Naive thymus-derived CD4-positive, alpha-beta T cell (primary cell): Measurements from ENCODE around the gene PLOD3. TPM values are rescaled to one million over a fixed set of nuclear protein-coding genes. Genes with fewer than 3 reads are reported as not detected.
"Not testable (repeated sequence)": the region's sequence is repeated elsewhere in the genome, so short reads cannot be mapped to it uniquely, and the experiment has no call there.

Experiments used
- ATAC-seq: fragments of 150-1000 bp; cut with Tn5 transposase; 2 replicates; pipeline ENCODE4 v1.10.0; 2021; ENCODE audit warnings: mild to moderate bottlenecking, moderate library complexity
- CTCF ChIA-PET: fragments of 350-600 bp; sonication (Branson Sonifier 250); formaldehyde crosslinking; loops from one replicate; lab custom pipeline; 2021; ENCODE audit warnings: antibody characterized with exemption; lab: Charles Lee
- POLR2A ChIA-PET: fragments of 350-600 bp; sonication (Branson Sonifier 250); formaldehyde crosslinking; loops from one replicate; lab custom pipeline; 2021; ENCODE audit warnings: antibody characterized with exemption, inconsistent platforms; lab: Charles Lee
- DNase-seq, 9 donors: peaks; one replicate each; pipeline versions ENCODE4 v3.0.0 to v3.0.0-alpha.2; 2020 to 2022; ENCODE audit warnings: mixed read lengths in 1 of 9
- H3K27ac ChIP-seq: one replicate; pipeline ENCODE4 v1.7.0; 2013; ENCODE audit warnings: mild to moderate bottlenecking, low read depth, low read length, moderate library complexity
- H3K27me3 ChIP-seq, 2 donors: one replicate each; pipeline ENCODE4 v1.7.0; 2013; ENCODE audit warnings: low read length in 2 of 2, mild to moderate bottlenecking in 2 of 2, moderate library complexity in 2 of 2; ENCODE audit not compliant: control insufficient read depth in 2 of 2, insufficient read depth in 2 of 2
- H3K36me3 ChIP-seq, 3 experiments: 1 replicate in 2 of 3; 2 replicates in 1 of 3; pipeline ENCODE4 v1.7.0; 2013; ENCODE audit warnings: low read length in 3 of 3, mild to moderate bottlenecking in 3 of 3, moderate library complexity in 1 of 3; ENCODE audit not compliant: insufficient read depth in 3 of 3, control insufficient read depth in 2 of 3
- H3K4me1 ChIP-seq, 2 donors: one replicate each; pipeline ENCODE4 v1.7.0; 2013; ENCODE audit warnings: low read length in 2 of 2, mild to moderate bottlenecking in 2 of 2, moderate library complexity in 1 of 2; ENCODE audit not compliant: control insufficient read depth in 2 of 2, insufficient read depth in 2 of 2
- H3K4me3 ChIP-seq: 2 replicates; pipeline ENCODE4 v1.7.0; 2013; ENCODE audit warnings: mild to moderate bottlenecking, low read length
- H3K9me3 ChIP-seq, 3 experiments: 1 replicate in 2 of 3; 2 replicates in 1 of 3; pipeline ENCODE4 v1.7.0; 2013; ENCODE audit warnings: low read length in 3 of 3; ENCODE audit not compliant: control insufficient read depth in 2 of 3
- H3K27ac Mint-ChIP-seq, 9 donors: one replicate each; pipeline ENCODE4 v1.8.0; 2020 to 2022; ENCODE audit warnings: mixed read lengths in 9 of 9, mild to moderate bottlenecking in 8 of 9, moderate library complexity in 5 of 9, inconsistent platforms in 2 of 9
- H3K27me3 Mint-ChIP-seq, 5 donors: one replicate each; pipeline ENCODE4 v1.8.0; 2021 to 2022; ENCODE audit warnings: mixed read lengths in 5 of 5, mild to moderate bottlenecking in 1 of 5
- H3K36me3 Mint-ChIP-seq, 5 donors: one replicate each; pipeline ENCODE4 v1.8.0; 2020 to 2022; ENCODE audit warnings: mixed read lengths in 5 of 5, mild to moderate bottlenecking in 3 of 5, inconsistent platforms in 1 of 5
- H3K4me1 Mint-ChIP-seq, 7 donors: one replicate each; pipeline ENCODE4 v1.8.0; 2020 to 2022; ENCODE audit warnings: mixed read lengths in 7 of 7, mild to moderate bottlenecking in 3 of 7, inconsistent platforms in 1 of 7
- H3K4me3 Mint-ChIP-seq, 10 donors: one replicate each; pipeline ENCODE4 v1.8.0; 2020 to 2022; ENCODE audit warnings: mild to moderate bottlenecking in 10 of 10, mixed read lengths in 10 of 10, moderate library complexity in 6 of 10, inconsistent platforms in 2 of 10
- H3K9me3 Mint-ChIP-seq, 11 donors: one replicate each; pipeline ENCODE4 v1.8.0; 2020 to 2022; ENCODE audit warnings: mixed read lengths in 11 of 11, mild to moderate bottlenecking in 4 of 11, inconsistent platforms in 1 of 11, moderate library complexity in 1 of 11
- intact Hi-C, 2 donors: fragments of 100-400 bp; cut with micrococcal nuclease; formaldehyde crosslinking; loops; one replicate each; pipeline ENCODE4 v1.15.1; 2023
- polyA plus RNA-seq, 2 donors: library from polyadenylated mRNA; unstranded; fragments of 300-500 nt; fragmentation: Illumina TruSeq; gene quantifications; one replicate each; pipeline ENCODE4 v1.2.3, GENCODE V29; 2021
- total RNA-seq, 6 experiments: library from RNA in 5 of 6; stranded (reverse) in 5 of 6; gene quantifications; 1 replicate in 5 of 6; 2 replicates in 1 of 6; pipeline ENCODE4 v1.2.3 and lab custom pipeline; 2021 to 2026

PLOD3 gene
- total and polyA plus RNA-seq, 7 experiments from 2014 or later, result 15.7 to 88.4 (median 39.5) TPM

DNA sequence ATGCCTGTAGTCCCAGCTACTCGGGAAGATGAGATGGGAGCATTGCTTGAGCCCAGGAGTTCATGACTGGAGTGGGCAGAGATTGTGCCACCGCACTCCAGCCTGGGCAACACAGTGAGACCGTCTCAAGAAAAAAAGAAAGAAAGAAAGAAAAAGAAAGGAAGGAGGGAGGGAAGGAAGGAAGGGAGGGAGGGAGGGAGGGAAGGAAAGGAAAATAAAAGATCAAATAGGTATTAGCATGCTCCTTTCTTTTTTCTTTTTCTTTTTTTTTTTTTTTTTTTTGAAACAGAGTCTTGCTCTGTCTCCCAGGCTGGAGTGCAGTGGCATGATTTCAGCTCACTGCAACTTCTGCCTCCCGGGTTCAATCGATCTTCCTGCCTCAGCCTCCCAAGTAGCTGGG lies 35.8 kb upstream of the PLOD3 start:
- H3K9me3 ChIP-seq, ATAC-seq, H3K27me3 Mint-ChIP-seq, H3K27me3 ChIP-seq, H3K9me3 Mint-ChIP-seq, DNase-seq: not testable (repeated sequence)
- POLR2A ChIA-PET, result interaction anchor here (0.6 to 3.7 kb wide), 3 partner anchors 9 to 35 kb away, joined by 3 to 23 read pairs (median 15); partner anchors contain the start of genes FIS1, PLOD3 and ZNHIT1
- intact Hi-C loops, result loop anchor here (2.0 to 5.0 kb wide), 4 partner anchors 68 to 1336 kb away; partner anchors contain the start of genes IFT22 (in 1 of the 2) and TRIM4 (in 1 of the 2)
- Histone ChIP-seq H3K36me3 (peaks cover 0 to 13% (median 0%) of the 10 kb centered on the region in 3 experiments), H3K4me1 (peaks cover 13 to 16% of the 10 kb centered on the region in 2 donors), H3K4me3 (peak overlapping the region; percentile 76), H3K27ac (peak overlapping the region; percentile 87)
- peak overlapping the region in 2 of 9 donors; percentile 90 to 96 for H3K27ac Mint-ChIP-seq
- H3K4me1 Mint-ChIP-seq, result peaks cover 23 to 31% (median 29%) of the 10 kb centered on the region in 7 donors
- peaks cover 5 to 13% (median 7%) of the 10 kb centered on the region in 5 donors for H3K36me3 Mint-ChIP-seq
- CTCF ChIA-PET, result interaction anchor here (4.6 kb wide), 1 partner anchor 9 kb away, joined by 23 read pairs; the partner anchor contains the start of gene FIS1
- H3K4me3 Mint-ChIP-seq, result peak overlapping the region in 9 of 10 donors; percentile 11 to 100 (median 99)

DNA sequence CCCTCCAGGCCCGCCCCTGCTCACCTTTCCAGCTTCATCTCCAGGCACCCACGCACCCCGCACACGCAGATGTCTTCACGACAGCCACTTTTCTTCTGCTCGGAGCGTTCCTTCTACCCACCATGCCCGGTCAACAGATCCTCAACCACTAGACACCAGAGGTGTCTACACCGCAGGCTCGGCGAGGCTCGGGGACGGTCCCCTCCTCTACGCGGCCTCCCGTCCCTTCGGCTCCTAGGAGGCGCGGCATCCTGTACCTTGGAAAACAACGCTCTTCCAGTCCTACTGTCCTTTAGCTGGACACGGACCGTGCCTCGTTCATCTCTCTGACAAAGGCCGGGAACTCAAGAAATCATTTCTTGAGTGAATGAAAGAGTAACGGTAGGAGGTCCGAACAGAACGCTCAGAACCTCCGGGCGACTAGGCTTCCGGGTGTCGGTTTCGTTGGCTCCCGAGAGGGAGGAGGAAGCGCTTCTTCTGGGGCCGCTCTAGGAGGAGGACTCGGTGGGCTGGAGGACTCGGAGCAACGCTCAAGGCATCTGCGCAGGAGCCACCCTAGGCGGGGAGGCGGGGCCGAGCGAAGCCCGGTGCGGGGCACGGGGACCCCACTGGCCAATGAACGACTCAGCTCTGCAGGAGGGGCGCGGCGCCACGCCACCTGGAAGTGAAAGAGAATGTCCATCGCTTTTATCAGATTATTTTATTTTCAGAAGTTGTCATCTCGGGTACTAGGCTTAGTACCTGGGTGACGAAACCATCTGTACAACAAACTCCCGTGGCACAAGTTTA lies 34.7 kb upstream of the PLOD3 start:
- CTCF ChIA-PET, result interaction anchor here (4.6 kb wide), 1 partner anchor 8 kb away, joined by 23 read pairs; the partner anchor contains the start of gene FIS1
- H3K4me1 Mint-ChIP-seq, result peaks cover 28 to 39% (median 32%) of the 10 kb centered on the region in 7 donors
- POLR2A ChIA-PET, result interaction anchor here (1.0 to 3.7 kb wide), 3 partner anchors 8 to 82 kb away, joined by 3 to 23 read pairs (median 15); partner anchors contain the start of genes FIS1, PLOD3 and ZNHIT1

DNA sequence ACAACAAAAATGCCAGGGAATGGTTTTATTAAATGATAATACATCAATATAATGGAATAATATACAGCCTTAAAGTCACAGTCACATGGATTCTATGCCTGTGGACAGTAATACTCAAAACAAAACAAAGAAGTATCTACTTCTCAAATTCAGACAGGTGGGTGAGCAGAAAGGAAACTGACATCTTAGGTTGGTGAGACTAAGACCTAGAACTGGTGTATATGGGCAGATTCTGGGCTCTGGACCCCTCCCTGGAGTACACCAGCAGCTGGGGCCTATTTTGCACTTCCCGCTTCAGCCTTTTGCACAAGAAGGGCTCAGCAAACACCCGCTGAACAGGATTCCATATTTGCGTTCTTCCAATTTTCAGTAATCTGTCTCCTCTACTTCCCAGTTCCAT lies 32.9 kb upstream of the PLOD3 start:
- ChIA-PET POLR2A (no interaction called here), CTCF (interaction anchor here (0.5 to 0.6 kb wide), 2 partner anchors 155 to 797 kb away, joined by 3 to 5 read pairs; no protein-coding TSS in a partner anchor)
- ATAC-seq (no peak), DNase-seq (no peak)
- Histone ChIP-seq H3K4me1 (peaks cover 18 to 20% of the 10 kb centered on the region in 2 donors), H3K9me3 (no peaks in the 10 kb centered on the region), H3K27ac (peak overlapping the region; percentile 18), H3K27me3 (no peaks in the 10 kb centered on the region), H3K36me3 (peaks cover 0 to 13% (median 0%) of the 10 kb centered on the region in 3 experiments), H3K4me3 (no peak overlapping the region)
- H3K27ac Mint-ChIP-seq, result peak overlapping the region in 7 of 9 donors; percentile 20 to 90 (median 60)
- peak overlapping the region; percentile 43 to 100 (median 97) for H3K4me3 Mint-ChIP-seq
- peaks cover 0 to 4% (median 0%) of the 10 kb centered on the region in 5 donors for H3K27me3 Mint-ChIP-seq
- intact Hi-C loops, result loop anchor here in 1 of 2 donors (5.0 kb wide), 3 partner anchors 413 to 1333 kb away; partner anchors contain the start of gene TRIM4
- no peaks in the 10 kb centered on the region for H3K9me3 Mint-ChIP-seq
- H3K36me3 Mint-ChIP-seq, result peaks cover 5 to 20% (median 9%) of the 10 kb centered on the region in 5 donors
- H3K4me1 Mint-ChIP-seq, result peaks cover 32 to 46% (median 39%) of the 10 kb centered on the region in 7 donors

More for the DNA sequence above, 34.7 kb upstream of the PLOD3 start:
- ATAC-seq (peak; percentile 100), DNase-seq (peak; percentile 95 to 98 (median 97))
- H3K27ac Mint-ChIP-seq, result peak overlapping the region; percentile 90 to 99 (median 97)
- H3K4me3 Mint-ChIP-seq, result peak overlapping the region; percentile 94 to 100 (median 99)
- Histone ChIP-seq H3K36me3 (peaks cover 0 to 13% (median 0%) of the 10 kb centered on the region in 3 experiments), H3K27ac (peak overlapping the region; percentile 87), H3K9me3 (no peaks in the 10 kb centered on the region), H3K4me3 (peak overlapping the region; percentile 76), H3K4me1 (peaks cover 13 to 16% of the 10 kb centered on the region in 2 donors), H3K27me3 (no peaks in the 10 kb centered on the region)
- H3K36me3 Mint-ChIP-seq, result peaks cover 5 to 16% (median 9%) of the 10 kb centered on the region in 5 donors
- H3K27me3 Mint-ChIP-seq, result peaks cover 0 to 4% (median 0%) of the 10 kb centered on the region in 5 donors
- H3K9me3 Mint-ChIP-seq, result no peaks in the 10 kb centered on the region
- intact Hi-C loops, result loop anchor here (1.0 to 5.0 kb wide), 11 partner anchors 8 to 1335 kb away; partner anchors contain the start of genes IFT22 (in 2 of the 2), ZNHIT1 (in 2 of the 2), TRIM4 (in 1 of the 2) and TRIM56 (in 1 of the 2)

DNA sequence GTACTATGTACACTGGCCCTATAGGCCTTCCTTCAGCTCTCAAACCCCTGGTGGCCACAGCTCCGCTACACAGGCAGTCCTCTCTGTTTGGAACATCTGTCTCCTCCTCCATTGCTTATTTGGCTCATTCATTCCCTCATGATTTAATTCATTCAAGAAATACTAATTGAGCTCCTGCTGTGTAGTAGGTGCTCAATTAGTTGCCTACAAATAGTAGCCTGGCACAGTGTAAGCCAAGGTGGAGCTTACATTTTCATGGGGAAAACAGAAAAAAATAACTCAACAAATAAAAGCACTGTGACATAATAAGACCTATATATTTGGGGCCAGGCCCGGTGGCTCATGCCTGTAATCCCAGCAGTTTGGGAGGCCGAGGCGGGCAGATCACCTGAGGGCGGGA lies 30.9 kb upstream of the PLOD3 start:
- peaks cover 42 to 64% (median 49%) of the 10 kb centered on the region in 7 donors for H3K4me1 Mint-ChIP-seq
- Histone ChIP-seq H3K36me3 (peaks cover 0 to 16% (median 0%) of the 10 kb centered on the region in 3 experiments), H3K9me3 (no peaks in the 10 kb centered on the region), H3K4me1 (peaks cover 28 to 30% of the 10 kb centered on the region in 2 donors), H3K4me3 (no peak overlapping the region), H3K27ac (no peak overlapping the region), H3K27me3 (no peaks in the 10 kb centered on the region)
- H3K36me3 Mint-ChIP-seq, result peaks cover 5 to 20% (median 9%) of the 10 kb centered on the region in 5 donors
- ChIA-PET POLR2A (interaction anchor here (1.0 kb wide), 1 partner anchor 28 kb away, joined by 3 read pairs; no protein-coding TSS in a partner anchor), CTCF (interaction anchor here (1.4 kb wide), 1 partner anchor 104 kb away, joined by 3 read pairs; no protein-coding TSS in a partner anchor)
- ATAC-seq, result no peak
- DNase-seq, result no peak
- H3K27me3 Mint-ChIP-seq, result no peaks in the 10 kb centered on the region
- H3K27ac Mint-ChIP-seq, result no peak overlapping the region
- intact Hi-C loops, result loop anchor here (10.0 kb wide), 4 partner anchors 373 to 1827 kb away; partner anchors contain the start of genes ARMC10 (in 1 of the 2), FBXL13 (in 1 of the 2), GNB2 (in 1 of the 2) and MEPCE (in 1 of the 2)
- peak overlapping the region in 1 of 10 donors; percentile 16 for H3K4me3 Mint-ChIP-seq
- no peaks in the 10 kb centered on the region for H3K9me3 Mint-ChIP-seq

DNA sequence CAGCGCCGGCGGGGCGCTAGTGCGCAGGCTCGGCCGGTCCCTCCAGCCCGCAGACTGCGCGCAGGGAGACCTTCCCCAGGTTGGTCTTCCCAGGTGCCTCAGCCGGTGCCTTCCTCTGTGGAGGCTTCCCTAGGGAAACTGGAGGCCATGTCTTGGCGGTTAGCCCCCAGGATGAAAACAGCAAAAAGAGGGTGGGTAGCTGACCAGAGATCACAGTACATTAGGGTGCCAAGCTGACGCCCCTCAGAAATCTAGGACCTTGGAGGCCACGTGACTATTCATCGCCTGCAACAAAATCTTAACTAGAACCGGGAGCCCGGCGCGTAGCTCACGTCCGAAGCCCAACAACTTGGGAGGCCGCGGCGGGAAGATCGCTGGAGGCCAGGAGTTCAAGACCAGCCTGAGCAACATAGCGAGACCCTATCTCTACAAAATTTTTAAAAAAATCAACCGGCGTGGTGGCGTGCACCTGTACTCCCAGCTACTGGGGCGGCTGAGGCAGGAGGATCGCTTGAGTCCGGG lies 27.8 kb upstream of the PLOD3 start:
- peak overlapping the region; percentile 93 for H3K27ac ChIP-seq
- ChIA-PET CTCF (interaction anchor here (0.9 to 2.5 kb wide), 6 partner anchors 9 to 395 kb away, joined by 3 to 30 read pairs (median 4); partner anchors contain the start of genes PLOD3 and ZNHIT1), POLR2A (interaction anchor here (0.6 to 4.5 kb wide), 6 partner anchors 8 to 1772 kb away, joined by 3 to 61 read pairs (median 6); partner anchors contain the start of genes PLOD3 and ZNHIT1)
- H3K4me3 Mint-ChIP-seq, result peak overlapping the region; percentile 88 to 100 (median 98)
- peak overlapping the region; percentile 93 to 100 (median 97) for H3K27ac Mint-ChIP-seq
- H3K4me3 ChIP-seq, result peak overlapping the region; percentile 100
- H3K9me3 Mint-ChIP-seq, result no peaks in the 10 kb centered on the region
- ATAC-seq (no peak), DNase-seq (no peak)
- no peaks in the 10 kb centered on the region for H3K27me3 Mint-ChIP-seq
- peaks cover 21 to 49% (median 39%) of the 10 kb centered on the region in 7 donors for H3K4me1 Mint-ChIP-seq
- peaks cover 16 to 17% of the 10 kb centered on the region in 2 donors for H3K4me1 ChIP-seq
- H3K9me3 ChIP-seq, result no peaks in the 10 kb centered on the region
- H3K36me3 ChIP-seq, result peaks cover 0 to 19% (median 5%) of the 10 kb centered on the region in 3 experiments
- no peaks in the 10 kb centered on the region for H3K27me3 ChIP-seq
- H3K36me3 Mint-ChIP-seq, result peaks cover 0 to 10% (median 4%) of the 10 kb centered on the region in 5 donors
- intact Hi-C loops, result loop anchor here (2.0 to 10.0 kb wide), 6 partner anchors 38 to 1830 kb away; partner anchors contain the start of genes ARMC10 (in 1 of the 2), FBXL13 (in 1 of the 2), GNB2 (in 1 of the 2) and MEPCE (in 1 of the 2)
